Measurements from ENCODE around the gene OR2T8.
A peak's percentile ranks its signal among the peaks of the same experiment; 100 is the strongest.

Gene OR2T8

GRCh38 chr1:247919952-247920351 is at the start of gene OR2T8:
Gene OR2T8, plus strand, starts transcription at chr1:247920252. Its CDS starts 766 bp downstream, at chr1:247921018.
- no peak for DNase-seq

DNA sequence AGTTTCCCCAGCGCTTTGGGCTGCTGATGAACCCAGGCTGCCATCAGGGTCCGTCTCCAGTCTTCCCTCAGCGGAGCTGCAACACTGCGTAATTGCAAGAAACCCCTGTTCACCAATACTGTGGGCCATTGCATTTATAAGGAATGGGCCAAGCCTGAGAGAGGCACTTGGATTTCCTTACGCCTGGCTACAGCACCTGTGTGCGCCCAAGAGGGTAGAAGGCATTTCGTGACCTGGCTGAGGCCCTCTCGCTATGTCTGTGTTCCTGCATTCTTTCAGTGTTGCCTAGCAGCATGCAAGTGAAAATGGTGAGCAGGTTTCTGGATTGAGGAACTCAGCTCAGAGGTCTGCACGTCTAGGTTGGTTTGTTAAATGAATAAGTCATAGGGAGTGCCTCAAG is 36.7 kb upstream of the OR2T8 start:
- no peak for DNase-seq

DNA sequence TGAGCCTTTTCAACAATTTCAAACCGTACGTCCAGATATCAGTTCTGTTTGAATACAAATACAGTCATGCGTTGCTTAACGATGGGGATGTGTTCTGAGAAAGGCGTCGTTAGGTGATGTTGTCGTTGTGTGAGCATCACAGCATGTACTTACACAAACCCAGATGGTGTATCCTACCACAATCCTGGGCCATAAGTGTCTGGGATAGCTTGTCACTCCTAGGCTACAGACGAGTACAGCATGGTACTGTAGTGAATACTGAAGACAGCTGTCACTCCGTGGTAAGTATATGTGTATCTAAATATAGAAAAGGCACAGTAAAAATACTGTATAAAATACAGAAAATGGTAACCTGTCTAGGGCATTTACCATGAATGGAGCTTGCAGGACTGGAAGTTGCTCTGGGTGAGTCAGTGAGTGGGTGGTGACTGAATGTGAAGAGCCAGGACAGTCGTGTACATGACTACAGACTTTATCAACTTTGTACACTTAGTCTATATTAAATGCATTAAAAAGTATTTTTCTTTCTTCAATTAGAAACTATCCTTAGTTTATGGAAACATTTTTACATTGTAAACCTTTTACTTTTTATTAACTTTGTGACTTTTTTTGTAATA is 35.1 kb upstream of the OR2T8 start:
- DNase-seq, result no peak

DNA sequence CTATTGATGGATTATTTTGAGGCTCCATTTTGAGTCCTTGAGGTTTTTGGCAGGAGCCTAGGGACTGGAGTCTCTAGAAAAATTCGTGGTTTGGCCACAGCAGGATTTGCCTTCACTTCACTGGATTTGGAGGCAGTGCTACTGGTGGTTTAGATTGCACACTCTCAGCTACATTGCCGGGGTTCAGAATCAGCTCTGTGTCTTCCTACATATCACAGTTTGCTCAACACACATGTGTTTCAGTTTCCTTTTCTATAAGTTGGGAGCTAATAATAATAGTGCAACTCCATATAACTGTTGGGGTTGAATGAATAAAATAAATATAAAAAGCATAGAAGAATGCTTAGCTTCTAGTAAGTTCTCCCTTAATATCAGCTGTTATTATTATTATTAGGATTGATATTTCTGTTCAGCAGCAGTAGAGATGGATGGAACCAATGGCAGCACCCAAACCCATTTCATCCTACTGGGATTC is 24.9 kb upstream of the OR2T8 start, which contains the start of gene OR2W3:
TSS of gene OR2W3 (plus strand) at position 425 of the 475 bp plus-strand sequence. CDS start at position 425, 0 bp downstream.
- DNase-seq, result no peak

DNA sequence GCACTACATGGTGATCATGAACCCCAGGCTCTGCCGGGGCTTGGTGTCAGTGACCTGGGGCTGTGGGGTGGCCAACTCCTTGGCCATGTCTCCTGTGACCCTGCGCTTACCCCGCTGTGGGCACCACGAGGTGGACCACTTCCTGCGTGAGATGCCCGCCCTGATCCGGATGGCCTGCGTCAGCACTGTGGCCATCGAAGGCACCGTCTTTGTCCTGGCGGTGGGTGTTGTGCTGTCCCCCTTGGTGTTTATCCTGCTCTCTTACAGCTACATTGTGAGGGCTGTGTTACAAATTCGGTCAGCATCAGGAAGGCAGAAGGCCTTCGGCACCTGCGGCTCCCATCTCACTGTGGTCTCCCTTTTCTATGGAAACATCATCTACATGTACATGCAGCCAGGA is 24.1 kb upstream of the OR2T8 start:
- DNase-seq, result no peak

DNA sequence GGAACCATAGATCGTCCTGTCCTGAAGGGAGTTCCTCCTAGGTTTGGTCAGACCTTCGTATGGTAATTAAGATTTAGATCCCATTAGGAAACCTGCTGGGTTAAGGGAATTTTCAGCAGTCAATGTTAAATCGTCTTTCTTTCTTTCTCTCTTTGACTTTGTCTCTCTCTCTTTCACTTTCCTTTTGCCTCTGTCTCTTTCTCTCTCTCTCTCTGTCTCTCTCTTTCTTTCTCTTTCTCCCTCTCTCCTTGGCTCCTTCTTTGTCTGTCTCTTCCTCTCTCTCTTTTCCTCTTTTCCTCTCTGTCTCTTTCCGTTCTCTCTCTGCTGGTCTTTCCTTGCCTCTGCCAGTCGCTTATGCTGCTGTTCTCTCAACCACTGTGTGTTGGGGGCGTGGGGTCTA is 15.9 kb upstream of the OR2T8 start:
- no peak for DNase-seq

DNA sequence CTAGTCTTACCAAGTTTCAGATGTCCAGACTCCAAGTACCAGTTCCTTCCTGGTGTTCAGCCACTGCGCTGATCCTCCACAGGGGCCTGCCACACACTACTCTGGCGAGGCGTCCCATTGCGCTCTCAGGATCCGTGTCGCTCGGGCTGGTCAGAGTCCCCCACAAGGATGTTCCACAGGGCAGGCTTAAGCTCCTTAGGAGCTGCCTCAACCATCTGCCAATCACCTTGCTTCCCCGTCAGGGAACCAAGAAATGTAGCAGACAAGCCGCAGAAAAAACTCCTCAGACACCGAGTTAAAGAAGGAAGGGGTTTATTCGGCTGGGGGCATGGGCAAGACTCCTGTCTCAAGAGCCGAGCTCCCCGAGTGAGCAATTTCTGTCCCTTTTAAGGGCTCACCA is 14.9 kb upstream of the OR2T8 start:
- DNase-seq, result no peak

DNA sequence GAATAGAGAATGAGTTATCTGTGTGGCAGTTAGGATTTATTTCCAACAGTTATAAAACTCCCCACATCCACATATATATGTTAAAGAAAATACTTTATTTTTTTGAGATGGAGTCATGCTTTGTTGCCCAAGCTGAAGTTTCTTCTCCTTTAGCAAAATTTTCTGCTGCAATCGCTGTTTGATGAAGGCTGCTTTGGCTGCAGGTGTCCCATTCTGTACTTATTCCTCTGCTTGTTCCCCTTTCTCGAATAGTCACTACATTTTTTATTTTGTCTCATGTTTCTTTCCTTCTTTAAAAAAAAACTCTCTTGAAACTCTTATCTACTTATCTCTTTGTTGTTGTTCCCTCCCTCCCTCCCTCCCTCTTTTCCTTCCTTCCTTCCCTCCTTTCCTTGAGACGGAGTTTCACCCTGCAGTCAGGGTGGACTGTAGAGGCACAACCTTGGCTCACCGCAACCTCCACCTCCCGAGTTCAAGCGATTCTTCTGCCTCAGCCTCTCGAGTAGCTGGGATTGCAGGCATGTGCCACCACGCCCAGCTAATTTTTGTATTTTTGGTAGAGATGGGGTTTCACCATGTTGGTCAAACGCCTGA is 14.0 kb upstream of the OR2T8 start:
- DNase-seq, result no peak

GRCh38 chr1:247906504-247907047 is 13.5 kb upstream of the OR2T8 start:
- DNase-seq, result peak; percentile 15

- DNase-seq, result no peak
Measured at GRCh38 chr1:247908766-247909165, 11.3 kb upstream of the OR2T8 start.

DNA sequence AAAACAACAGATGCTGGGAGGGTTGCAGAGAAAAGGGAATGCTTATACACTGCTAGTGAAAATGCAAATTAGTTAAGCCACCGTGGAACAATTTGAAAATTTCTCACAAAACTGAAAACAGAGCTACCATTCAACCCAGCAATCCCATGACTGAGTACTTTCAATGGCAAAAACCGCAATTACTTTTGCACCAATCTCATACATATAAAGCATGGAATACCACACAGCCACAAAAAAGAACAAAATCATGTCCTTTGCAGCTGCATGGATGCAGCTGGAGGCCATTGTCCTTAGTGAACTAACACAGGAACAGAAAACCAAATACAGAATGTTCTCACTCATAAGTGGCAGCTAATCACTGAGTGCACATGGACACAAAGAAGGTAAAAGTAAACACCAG is 6.3 kb upstream of the OR2T8 start:
- no peak for DNase-seq

- no peak for DNase-seq
Measured at GRCh38 chr1:247914941-247915662, 5.0 kb upstream of the OR2T8 start.

DNA sequence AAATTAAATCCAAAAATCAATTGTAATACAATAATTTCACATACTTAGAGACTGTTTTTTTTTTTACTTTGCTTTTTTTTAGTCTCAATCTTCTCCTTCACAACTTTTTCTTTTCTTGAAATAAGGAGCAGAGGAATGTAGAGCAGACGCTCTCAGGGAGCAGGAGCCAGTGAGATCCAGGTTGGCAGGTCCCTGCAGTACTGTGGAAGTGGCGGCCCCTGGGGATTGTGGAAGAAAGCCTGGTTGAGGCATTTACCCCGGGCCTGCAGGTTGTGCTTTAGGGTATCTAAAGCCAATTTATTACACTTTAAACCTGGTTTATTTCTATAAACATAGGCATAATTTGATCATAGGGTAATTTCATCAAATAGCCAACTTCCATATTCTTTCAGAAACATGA is 3.9 kb downstream of the OR2T8 start:
- no peak for DNase-seq

- no peak for DNase-seq
Measured at GRCh38 chr1:247924868-247925267, 4.8 kb downstream of the OR2T8 start, which contains the start of gene OR2AJ1. Gene OR2AJ1, plus strand, starts transcription at chr1:247924889. Its CDS starts 8,880 bp downstream, at chr1:247933769.

- no peak for DNase-seq
Measured at GRCh38 chr1:247933989-247934388, 13.9 kb downstream of the OR2T8 start.

DNA sequence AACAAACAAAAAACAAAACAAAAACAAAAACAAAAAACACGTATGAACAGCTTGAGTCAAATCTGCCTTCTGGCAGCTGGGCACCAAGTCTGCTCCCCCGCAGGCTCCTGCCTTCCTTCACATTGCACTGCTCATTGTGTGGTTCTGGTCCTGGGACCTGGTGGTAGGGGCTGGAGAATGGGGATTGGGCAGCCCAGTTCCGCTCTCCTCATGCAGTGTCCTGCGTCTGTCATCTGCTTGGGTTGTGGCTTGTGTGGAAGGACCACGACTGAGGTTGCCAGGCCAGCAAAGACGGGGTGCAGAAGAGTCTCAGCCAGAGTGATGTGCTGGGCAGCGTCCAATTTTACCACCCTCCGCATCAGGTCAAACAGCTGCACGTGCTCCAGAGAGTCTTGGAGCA is 15.7 kb downstream of the OR2T8 start:
- DNase-seq, result no peak

DNA sequence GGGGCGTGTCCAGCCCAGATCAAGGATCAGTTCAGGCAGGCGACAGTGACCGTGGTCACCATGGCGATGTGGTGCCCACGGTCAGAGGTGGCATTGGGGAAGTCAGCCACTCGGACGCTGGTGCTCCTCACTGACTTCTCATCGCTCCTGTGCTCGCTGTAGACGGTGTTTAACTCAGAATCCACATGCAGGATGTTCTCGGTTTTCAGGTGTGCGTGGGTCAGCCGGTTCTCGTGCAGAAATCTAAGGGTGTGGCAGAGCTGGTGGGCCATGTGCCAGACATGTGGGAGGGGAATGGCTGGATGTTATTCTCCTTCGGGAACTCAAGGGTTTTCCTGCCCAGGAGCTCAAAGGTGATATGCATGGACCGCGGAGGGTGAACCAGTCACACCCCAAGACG is 16.4 kb downstream of the OR2T8 start:
- no peak for DNase-seq

- DNase-seq, result peak; percentile 70
Measured at GRCh38 chr1:247936965-247937734, 17.1 kb downstream of the OR2T8 start.

- no peak for DNase-seq
Measured at GRCh38 chr1:247942624-247943023, 22.6 kb downstream of the OR2T8 start.

DNA sequence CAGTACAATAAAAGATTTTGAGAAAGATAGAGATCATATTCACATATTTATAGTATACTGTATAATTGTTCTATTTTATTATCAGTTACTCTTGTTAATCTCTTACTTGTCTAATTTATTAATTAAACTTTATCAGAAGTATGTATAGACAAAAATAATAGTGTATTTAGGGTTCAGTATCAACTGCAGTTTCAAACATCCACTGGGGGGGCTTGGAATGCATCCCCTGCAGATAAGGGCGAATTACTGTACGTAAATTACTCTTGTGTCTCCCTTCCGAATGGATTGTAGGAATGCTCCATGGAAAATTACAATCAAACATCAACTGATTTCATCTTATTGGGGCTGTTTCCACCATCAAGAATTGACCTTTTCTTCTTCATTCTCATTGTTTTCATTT is 28.5 kb downstream of the OR2T8 start, which contains the start of gene OR2L8:
TSS of gene OR2L8 (plus strand) at position 301 of the 400 bp plus-strand sequence. CDS start at position 301, 0 bp downstream.
- no peak for DNase-seq

GRCh38 chr1:247953408-247953807 is 33.4 kb downstream of the OR2T8 start:
- DNase-seq, result no peak

DNA sequence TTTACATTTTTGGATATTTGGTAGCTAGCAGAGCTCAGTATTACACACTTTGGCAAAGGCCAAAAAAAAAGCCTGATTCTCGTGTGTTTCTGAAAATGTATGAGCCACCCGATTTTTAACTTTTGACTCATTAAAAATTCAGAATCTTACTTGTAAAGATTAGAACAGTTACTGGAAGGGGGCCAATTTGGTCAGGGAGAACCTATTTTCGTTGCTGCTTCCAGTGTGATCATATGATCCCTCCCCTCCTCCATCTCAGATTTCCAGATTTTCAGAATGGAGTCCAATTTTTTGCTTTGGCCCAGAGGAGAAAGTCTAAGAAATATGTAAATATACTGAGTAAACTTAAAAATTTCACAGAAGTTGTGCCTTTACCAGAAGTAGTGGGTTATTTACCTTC is 41.7 kb downstream of the OR2T8 start:
- DNase-seq, result no peak
